A673 (cell line): ENCODE data around the gene CYBC1. TPM values are rescaled to one million over a fixed set of nuclear protein-coding genes. Genes with fewer than 3 reads are reported as not detected.

Experiments
- BruUV-seq: library from RNA; stranded (reverse); fragments of 400-500 nt; replicated peaks from 2 replicates; lab custom pipeline; 2021; lab: Mats Ljungman, UMichigan
- CTCF ChIA-PET: fragments of 300-600 bp; sonication (Branson Sonifier 250); formaldehyde crosslinking; loops from one replicate; lab custom pipeline; 2022; ENCODE audit warnings: antibody characterized with exemption; lab: Charles Lee
- POLR2A ChIA-PET: fragments of 300-600 bp; sonication (Branson Sonifier 250); formaldehyde crosslinking; loops from one replicate; lab custom pipeline; 2022; ENCODE audit warnings: antibody characterized with exemption; ENCODE audit not compliant: low non-redundant PET; lab: Charles Lee
- DNase-seq: peaks from one replicate; pipeline ENCODE4 v3.0.0-alpha.2; 2015; ENCODE audit warnings: low spot score
- H3K27ac ChIP-seq: fragments of 200-600 bp; sonication (generic); 2 replicates; pipeline ENCODE4 v1.5.1; 2016; ENCODE audit warnings: mixed run types, low read depth, mild to moderate bottlenecking, mixed read lengths, antibody characterized with exemption, low read length; ENCODE audit not compliant: poor library complexity, severe bottlenecking
- H3K27me3 ChIP-seq: fragments of 200-600 bp; sonication (generic); replicated peaks from 2 replicates; pipeline ENCODE4 v1.6.1; 2017; ENCODE audit warnings: mixed run types, low read depth, mild to moderate bottlenecking, mixed read lengths, antibody characterized with exemption, low read length; ENCODE audit not compliant: insufficient read depth, poor library complexity
- H3K36me3 ChIP-seq: fragments of 200-600 bp; sonication (generic); 2 replicates; pipeline ENCODE4 v1.6.1; 2016; ENCODE audit warnings: mixed run types, mild to moderate bottlenecking, mixed read lengths, antibody characterized with exemption, low read length; ENCODE audit not compliant: insufficient read depth, poor library complexity, severe bottlenecking
- H3K4me1 ChIP-seq: fragments of 200-600 bp; sonication (generic); 2 replicates; pipeline ENCODE4 v1.6.1; 2017; ENCODE audit warnings: mixed run types, mild to moderate bottlenecking, mixed read lengths, antibody characterized with exemption, low read length; ENCODE audit not compliant: insufficient read depth, poor library complexity, severe bottlenecking
- H3K4me3 ChIP-seq: fragments of 200-600 bp; sonication (generic); 2 replicates; pipeline ENCODE4 v1.5.1; 2016; ENCODE audit warnings: low read depth, mixed run types, mild to moderate bottlenecking, mixed read lengths, low read length; ENCODE audit not compliant: poor library complexity, severe bottlenecking
- H3K9me3 ChIP-seq: fragments of 200-600 bp; sonication (generic); 2 replicates; pipeline ENCODE4 v1.6.1; 2016; ENCODE audit warnings: mixed run types, low read depth, mild to moderate bottlenecking, mixed read lengths, antibody characterized with exemption, low read length; ENCODE audit not compliant: poor library complexity, severe bottlenecking
- CTCF ChIP-seq: fragments of 300-800, 200-600 bp; sonication (generic); conservative IDR thresholded peaks from 2 replicates; pipeline ENCODE4 v1.5.1; 2017; ENCODE audit warnings: low read depth, mild to moderate bottlenecking, antibody characterized with exemption, low read length, moderate library complexity, mixed read lengths
- EZH2 ChIP-seq: fragments of 200-600 bp; sonication (generic); IDR thresholded peaks from 2 replicates; pipeline ENCODE4 v1.6.1; 2017; ENCODE audit warnings: borderline replicate concordance, low read depth, mild to moderate bottlenecking, mixed read lengths, antibody characterized with exemption, low read length; ENCODE audit not compliant: poor library complexity, severe bottlenecking
- intact Hi-C: fragments of 100-400 bp; cut with micrococcal nuclease; formaldehyde crosslinking; loops from one replicate; pipeline ENCODE4 v1.10.0; 2022; ENCODE audit not compliant: unreplicated experiment
- total RNA-seq: library from RNA; stranded (reverse); gene quantifications from 2 replicates; pipeline ENCODE4 v1.2.3, GENCODE V29; 2021

The CYBC1 gene
- total RNA-seq, 1 experiment from 2014 or later = 72.8 TPM

GRCh38 chr17:82474223-82475010, 23.9 kb upstream of the CYBC1 start:
- no peaks in the 10 kb centered on the region for H3K27me3 ChIP-seq
- intact Hi-C loops = no loop called here
- H3K4me1 ChIP-seq = no peaks in the 10 kb centered on the region
- TF ChIP-seq CTCF (no peak), EZH2 (no peak)
- H3K36me3 ChIP-seq = peaks cover 31% of the 10 kb centered on the region
- ChIA-PET CTCF (no interaction called here), POLR2A (no interaction called here)
- H3K4me3 ChIP-seq = no peak overlapping the region
- no peak overlapping the region for H3K27ac ChIP-seq
- no peak for DNase-seq
- H3K9me3 ChIP-seq = no peaks in the 10 kb centered on the region
- no TSS peak for BruUV-seq

GRCh38 chr17:82470065-82470464, 19.5 kb upstream of the CYBC1 start:
- CTCF ChIA-PET = no interaction called here
- H3K36me3 ChIP-seq = peaks cover 40% of the 10 kb centered on the region
- no peak overlapping the region for H3K27ac ChIP-seq
- H3K4me3 ChIP-seq = no peak overlapping the region
- no TSS peak for BruUV-seq
- H3K4me1 ChIP-seq = no peaks in the 10 kb centered on the region
- POLR2A ChIA-PET = no interaction called here
- TF ChIP-seq EZH2 = no peak
- TF ChIP-seq CTCF = no peak
- intact Hi-C loops = no loop called here
- no peaks in the 10 kb centered on the region for H3K27me3 ChIP-seq
- DNase-seq = no peak
- no peaks in the 10 kb centered on the region for H3K9me3 ChIP-seq

- CTCF ChIA-PET = no interaction called here
- intact Hi-C loops = no loop called here
- no peak for DNase-seq
- H3K36me3 ChIP-seq = peaks cover 35% of the 10 kb centered on the region
- H3K27ac ChIP-seq = no peak overlapping the region
- no peak for TF ChIP-seq EZH2
- no peak for TF ChIP-seq CTCF
- no TSS peak for BruUV-seq
- POLR2A ChIA-PET = no interaction called here
- no peaks in the 10 kb centered on the region for H3K27me3 ChIP-seq
- no peaks in the 10 kb centered on the region for H3K4me1 ChIP-seq
- H3K9me3 ChIP-seq = no peaks in the 10 kb centered on the region
- no peak overlapping the region for H3K4me3 ChIP-seq
Observed at GRCh38 chr17:82468692-82469091, 18.1 kb upstream of the CYBC1 start.
